Measurements from ENCODE around the gene OSTN.

DNA sequence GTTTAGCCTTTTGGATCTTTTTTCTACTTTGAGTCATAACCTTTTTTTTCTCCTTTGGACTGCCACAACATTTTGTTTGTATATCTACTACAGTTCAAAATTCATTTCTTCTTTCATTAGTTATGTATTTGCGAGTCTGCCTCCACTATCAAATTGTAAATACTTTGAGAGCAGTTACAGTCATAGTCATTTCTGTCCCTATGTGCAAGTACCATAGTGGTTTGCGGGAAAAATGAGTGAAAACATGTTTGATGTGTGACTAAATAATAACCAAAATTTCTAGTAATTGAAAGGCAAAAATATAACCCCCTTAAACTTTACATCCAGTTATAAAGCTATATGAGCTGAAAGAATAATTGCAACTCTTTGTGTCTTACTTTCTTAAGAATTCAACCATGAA is 84.4 kb downstream of the OSTN start:
- no peak for TF ChIP-seq RCOR1 (IDR thresholded peaks at IDR 0.05; ENCODE audit: low read length)
- TF ChIP-seq, protein P1, sequence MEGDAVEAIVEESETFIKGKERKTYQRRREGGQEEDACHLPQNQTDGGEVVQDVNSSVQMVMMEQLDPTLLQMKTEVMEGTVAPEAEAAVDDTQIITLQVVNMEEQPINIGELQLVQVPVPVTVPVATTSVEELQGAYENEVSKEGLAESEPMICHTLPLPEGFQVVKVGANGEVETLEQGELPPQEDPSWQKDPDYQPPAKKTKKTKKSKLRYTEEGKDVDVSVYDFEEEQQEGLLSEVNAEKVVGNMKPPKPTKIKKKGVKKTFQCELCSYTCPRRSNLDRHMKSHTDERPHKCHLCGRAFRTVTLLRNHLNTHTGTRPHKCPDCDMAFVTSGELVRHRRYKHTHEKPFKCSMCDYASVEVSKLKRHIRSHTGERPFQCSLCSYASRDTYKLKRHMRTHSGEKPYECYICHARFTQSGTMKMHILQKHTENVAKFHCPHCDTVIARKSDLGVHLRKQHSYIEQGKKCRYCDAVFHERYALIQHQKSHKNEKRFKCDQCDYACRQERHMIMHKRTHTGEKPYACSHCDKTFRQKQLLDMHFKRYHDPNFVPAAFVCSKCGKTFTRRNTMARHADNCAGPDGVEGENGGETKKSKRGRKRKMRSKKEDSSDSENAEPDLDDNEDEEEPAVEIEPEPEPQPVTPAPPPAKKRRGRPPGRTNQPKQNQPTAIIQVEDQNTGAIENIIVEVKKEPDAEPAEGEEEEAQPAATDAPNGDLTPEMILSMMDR (IDR thresholded peaks at IDR 0.05): no peak
- TF ChIP-seq RAD21 (IDR thresholded peaks at IDR 0.05; ENCODE audit: low read length): no peak
- TF ChIP-seq, protein P2, sequence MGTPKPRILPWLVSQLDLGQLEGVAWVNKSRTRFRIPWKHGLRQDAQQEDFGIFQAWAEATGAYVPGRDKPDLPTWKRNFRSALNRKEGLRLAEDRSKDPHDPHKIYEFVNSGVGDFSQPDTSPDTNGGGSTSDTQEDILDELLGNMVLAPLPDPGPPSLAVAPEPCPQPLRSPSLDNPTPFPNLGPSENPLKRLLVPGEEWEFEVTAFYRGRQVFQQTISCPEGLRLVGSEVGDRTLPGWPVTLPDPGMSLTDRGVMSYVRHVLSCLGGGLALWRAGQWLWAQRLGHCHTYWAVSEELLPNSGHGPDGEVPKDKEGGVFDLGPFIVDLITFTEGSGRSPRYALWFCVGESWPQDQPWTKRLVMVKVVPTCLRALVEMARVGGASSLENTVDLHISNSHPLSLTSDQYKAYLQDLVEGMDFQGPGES (IDR thresholded peaks at IDR 0.05; ENCODE audit: low read depth, low read length): no peak
